HCT116 (cell line): Measurements from ENCODE around the gene EMC1. TPM values are rescaled to one million over a fixed set of nuclear protein-coding genes. Genes with fewer than 3 reads are reported as not detected.

Source experiments
- ATAC-seq: fragments of 200-7000 bp; cut with Tn5 transposase; 2 replicates; pipeline ENCODE4 v1.9.1; 2020; ENCODE audit warnings: mild to moderate bottlenecking, moderate library complexity
- BruUV-seq: library from RNA; stranded (reverse); fragments of 400-500 nt; replicated peaks from 2 replicates; lab custom pipeline; 2021; lab: Mats Ljungman, UMichigan
- CTCF ChIA-PET: fragments of 300-600 bp; sonication (Branson Sonifier 250); formaldehyde crosslinking; loops from one replicate; lab custom pipeline; 2021; ENCODE audit warnings: antibody characterized with exemption; lab: Charles Lee
- POLR2A ChIA-PET: fragments of 300-600, 350-600 bp; sonication (Branson Sonifier 250); formaldehyde crosslinking; loops from one replicate; lab custom pipeline; 2021; ENCODE audit warnings: antibody characterized with exemption; lab: Charles Lee
- RAD21 ChIA-PET, 2 experiments: fragments of 300-600 bp; sonication (Branson Sonifier 250); formaldehyde crosslinking; loops; one replicate each; lab custom pipeline; 2023; ENCODE audit warnings: low total read pairs in 2 of 2; ENCODE audit not compliant: uncharacterized antibody in 2 of 2, unreplicated experiment in 2 of 2, low non-redundant PET in 1 of 2; lab: Charles Lee
- DNase-seq: peaks from one replicate; pipeline ENCODE4 v3.0.0-alpha.2; 2010; ENCODE audit warnings: low read depth, low spot score
- H2AFZ ChIP-seq: fragments of 200-600 bp; shearing (Covaris generic), sonication (generic); 2 replicates; pipeline ENCODE4 v1.6.1; 2017; ENCODE audit warnings: low read depth, mixed run types, mixed read lengths, antibody characterized with exemption, low read length; ENCODE audit not compliant: poor library complexity, severe bottlenecking
- H3K27ac ChIP-seq: 2 replicates; pipeline ENCODE4 v1.5.1; 2012; ENCODE audit warnings: low read depth, low read length
- H3K27me3 ChIP-seq: fragments of 200-600 bp; sonication (generic); 2 replicates; pipeline ENCODE4 v1.6.1; 2016; ENCODE audit warnings: mixed run types, low read length, mixed read lengths; ENCODE audit not compliant: insufficient read depth
- H3K36me3 ChIP-seq, 2 experiments: fragments of 200-500 bp in 1 of 2; fragments of 200-600 bp in 1 of 2; sonication (Bioruptor generic) in 1 of 2; sonication (generic) in 1 of 2; 2 replicates each; pipeline versions ENCODE4 v1.5.1 to v1.6.1; 2014 to 2016; ENCODE audit warnings: low read length in 2 of 2, inconsistent platforms in 1 of 2, mixed read lengths in 1 of 2, mixed run types in 1 of 2; ENCODE audit not compliant: insufficient read depth in 2 of 2, control insufficient read depth in 1 of 2
- H3K4me1 ChIP-seq, 2 experiments: fragments of 200-600 bp in 1 of 2; sonication (generic) in 1 of 2; 2 replicates each; pipeline versions ENCODE4 v1.5.1 to v1.6.1; 2012 to 2017; ENCODE audit warnings: low read length in 2 of 2, inconsistent platforms in 1 of 2, mild to moderate bottlenecking in 1 of 2, mixed read lengths in 1 of 2, mixed run types in 1 of 2, moderate library complexity in 1 of 2; ENCODE audit not compliant: insufficient read depth in 2 of 2, control insufficient read depth in 1 of 2
- H3K4me2 ChIP-seq: fragments of 200-600 bp; sonication (generic); 2 replicates; pipeline ENCODE4 v1.6.1; 2017; ENCODE audit warnings: mixed run types, low read length, mixed read lengths
- H3K4me3 ChIP-seq, 2 experiments: fragments of 200-600 bp in 1 of 2; sonication (generic) in 1 of 2; replicated peaks in 1 of 2; 2 replicates each; pipeline ENCODE4 v1.5.1; 2011 to 2016; ENCODE audit warnings: low read length in 2 of 2, control low read depth in 1 of 2, low read depth in 1 of 2, mild to moderate bottlenecking in 1 of 2, mixed read lengths in 1 of 2, mixed run types in 1 of 2
- H3K79me2 ChIP-seq: fragments of 200-600 bp; sonication (generic); 2 replicates; pipeline ENCODE4 v1.6.1; 2017; ENCODE audit warnings: mild to moderate bottlenecking, mixed run types, low read length, moderate library complexity, mixed read lengths; ENCODE audit not compliant: insufficient read depth
- H3K9ac ChIP-seq: fragments of 200-600 bp; sonication (generic); 2 replicates; pipeline ENCODE4 v1.6.1; 2016; ENCODE audit warnings: low read length, mixed read lengths
- H3K9me2 ChIP-seq: fragments of 200-600 bp; sonication (generic), shearing (Covaris generic); 2 replicates; pipeline ENCODE4 v1.6.1; 2017; ENCODE audit warnings: mixed run types, mild to moderate bottlenecking, moderate library complexity; ENCODE audit not compliant: insufficient read depth
- H3K9me3 ChIP-seq, 2 experiments: fragments of 200-500 bp in 1 of 2; fragments of 200-600 bp in 1 of 2; sonication (Bioruptor generic) in 1 of 2; sonication (generic) in 1 of 2; 2 replicates each; pipeline ENCODE4 v1.6.1; 2014 to 2017; ENCODE audit warnings: low read length in 2 of 2, mixed read lengths in 2 of 2, inconsistent platforms in 1 of 2, low read depth in 1 of 2, mild to moderate bottlenecking in 1 of 2, mixed run types in 1 of 2, moderate library complexity in 1 of 2; ENCODE audit not compliant: control insufficient read depth in 1 of 2, insufficient read depth in 1 of 2
- H4K20me1 ChIP-seq: fragments of 200-600 bp; sonication (generic), shearing (Covaris generic); 2 replicates; pipeline ENCODE4 v1.6.1; 2017; ENCODE audit warnings: mixed run types, mild to moderate bottlenecking, moderate library complexity; ENCODE audit not compliant: insufficient read depth
- CBX3 ChIP-seq: IDR thresholded peaks from 2 replicates; pipeline ENCODE4 v1.6.1; 2012; ENCODE audit warnings: low read depth
- CEBPB ChIP-seq: IDR thresholded peaks from 2 replicates; pipeline ENCODE4 v1.6.1; 2012; ENCODE audit warnings: low read depth
- CTCF ChIP-seq, 3 experiments: fragments of 200-600 bp in 1 of 3; sonication (generic) in 1 of 3; IDR thresholded peaks in 2 of 3; conservative IDR thresholded peaks in 1 of 3; 2 replicates each; pipeline ENCODE4 v1.5.1; 2012 to 2017; ENCODE audit warnings: low read depth in 2 of 3, low read length in 2 of 3, antibody characterized with exemption in 1 of 3, borderline replicate concordance in 1 of 3, control low read depth in 1 of 3, mild to moderate bottlenecking in 1 of 3, mixed read lengths in 1 of 3, mixed run types in 1 of 3, moderate library complexity in 1 of 3; ENCODE audit not compliant: insufficient read depth in 1 of 3
- EGR1 ChIP-seq: IDR thresholded peaks from 2 replicates; pipeline ENCODE4 v1.6.1; 2012; ENCODE audit warnings: low read depth
- ELF1 ChIP-seq: IDR thresholded peaks from 2 replicates; pipeline ENCODE4 v1.6.1; 2012; ENCODE audit warnings: low read depth, borderline replicate concordance
- EZH2 ChIP-seq: fragments of 200-600 bp; sonication (generic); IDR thresholded peaks from 2 replicates; pipeline ENCODE4 v1.6.1; 2017; ENCODE audit warnings: antibody characterized with exemption, mixed run types
- FOSL1 ChIP-seq: IDR thresholded peaks from 2 replicates; pipeline ENCODE4 v1.6.1; 2012; ENCODE audit warnings: low read depth
- JUND ChIP-seq: IDR thresholded peaks from 2 replicates; pipeline ENCODE4 v1.6.1; 2012
- POLR2A ChIP-seq: IDR thresholded peaks from 2 replicates; pipeline ENCODE4 v1.7.0; 2011; ENCODE audit warnings: borderline replicate concordance; ENCODE audit not compliant: insufficient read depth, insufficient read length; ENCODE audit errors: extremely low read depth
- POLR2AphosphoS5 ChIP-seq: IDR thresholded peaks from 2 replicates; pipeline ENCODE4 v1.6.1; 2011; ENCODE audit warnings: mild to moderate bottlenecking, low read depth, low read length, moderate library complexity
- RAD21 ChIP-seq: IDR thresholded peaks from 2 replicates; pipeline ENCODE4 v1.6.1; 2012; ENCODE audit warnings: low read depth, mild to moderate bottlenecking
- SIN3A ChIP-seq: IDR thresholded peaks from 2 replicates; pipeline ENCODE4 v1.6.1; 2012; ENCODE audit warnings: low read depth
- SP1 ChIP-seq: IDR thresholded peaks from 2 replicates; pipeline ENCODE4 v1.6.1; 2012; ENCODE audit warnings: low read depth
- SRF ChIP-seq: IDR thresholded peaks from 2 replicates; pipeline ENCODE4 v1.6.1; 2012; ENCODE audit warnings: low read depth
- TCF7L2 ChIP-seq: IDR thresholded peaks from 2 replicates; pipeline ENCODE4 v1.7.0; 2011; ENCODE audit warnings: borderline replicate concordance, inconsistent platforms; ENCODE audit not compliant: insufficient read depth, insufficient read length; ENCODE audit errors: extremely low read depth
- YY1 ChIP-seq: IDR thresholded peaks from 2 replicates; pipeline ENCODE4 v1.6.1; 2011; ENCODE audit warnings: low read length, low read depth, moderate library complexity, mild to moderate bottlenecking; ENCODE audit not compliant: insufficient replicate concordance; ENCODE audit errors: extremely low read depth
- ZNF274 ChIP-seq: fragments of 200-500 bp; sonication (Bioruptor generic); IDR thresholded peaks from 2 replicates; pipeline ENCODE4 v1.6.1; 2014; ENCODE audit warnings: mild to moderate bottlenecking, low read depth, low read length, inconsistent platforms
- intact Hi-C: fragments of 100-400 bp; cut with micrococcal nuclease; formaldehyde crosslinking; loops from 2 replicates; pipeline ENCODE4 v1.10.0; 2022
- total RNA-seq: library from RNA; stranded (reverse); gene quantifications from one replicate; pipeline ENCODE4 v1.2.1, GENCODE V29; 2021; ENCODE audit not compliant: unreplicated experiment
- TF ChIP-seq, protein P1 (sequence below): IDR thresholded peaks from 2 replicates; pipeline ENCODE4 v1.6.1; 2012
- TF ChIP-seq, protein P2 (sequence below): IDR thresholded peaks from 2 replicates; pipeline ENCODE4 v1.6.1; 2012; ENCODE audit warnings: low read depth

EMC1 gene
- total RNA-seq, 1 experiment from 2014 or later = 66.6 TPM

DNA sequence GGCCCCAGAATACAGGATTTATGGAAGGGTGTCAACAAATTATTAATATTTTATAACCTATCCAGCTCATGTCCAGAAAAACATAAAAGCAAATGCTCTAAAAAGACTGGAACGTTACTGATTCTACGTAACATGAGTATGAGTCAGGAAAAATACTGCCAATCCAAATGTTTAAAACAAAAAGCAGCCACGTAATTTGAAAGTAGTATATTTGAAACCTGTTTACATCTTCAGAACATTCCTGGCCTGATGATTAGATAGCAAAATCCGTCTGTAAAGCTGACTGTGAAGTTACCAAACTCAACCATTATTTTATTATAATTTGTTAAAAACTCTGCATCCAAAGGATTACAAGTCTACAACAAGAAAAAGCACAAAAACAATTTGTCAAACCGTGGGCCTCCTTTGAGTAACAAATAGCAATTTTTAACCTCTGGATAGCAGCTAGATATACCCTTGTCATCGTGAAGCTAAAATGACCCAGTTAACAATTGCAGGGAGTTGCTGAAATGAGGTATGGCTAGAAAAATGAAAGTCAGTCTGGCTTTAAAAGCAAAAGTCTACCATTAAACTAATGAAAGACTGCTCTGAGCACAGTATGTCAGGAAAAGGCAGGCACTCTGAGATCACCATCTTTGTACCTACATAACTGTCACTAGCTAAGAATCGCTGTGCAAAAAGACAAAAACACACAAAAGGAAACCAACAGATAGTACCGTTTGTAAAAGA lies 42.5 kb downstream of the EMC1 start (continued):
- TF ChIP-seq TCF7L2 (no peak), ZNF274 (no peak), RAD21 (no peak), FOSL1 (no peak)

- H3K9ac ChIP-seq = no peak overlapping the region
- TF ChIP-seq ELF1 (no peak), SRF (no peak), SIN3A (no peak), JUND (no peak), SP1 (no peak), TCF7L2 (no peak), FOSL1 (no peak), CEBPB (no peak), CTCF (IDR thresholded peaks at IDR 0.05 in 2 of 3, conservative IDR thresholded peaks at IDR 0.05 in 1 of 3; ENCODE audit: borderline replicate concordance in 1 of 3, insufficient read depth in 1 of 3, low read depth in 2 of 3, low read length in 2 of 3) (no peak), POLR2AphosphoS5 (no peak), ZNF274 (no peak), EZH2 (no peak), CBX3 (no peak), YY1 (no peak), EGR1 (no peak), POLR2A (no peak), RAD21 (no peak)
- TF ChIP-seq, protein P1, sequence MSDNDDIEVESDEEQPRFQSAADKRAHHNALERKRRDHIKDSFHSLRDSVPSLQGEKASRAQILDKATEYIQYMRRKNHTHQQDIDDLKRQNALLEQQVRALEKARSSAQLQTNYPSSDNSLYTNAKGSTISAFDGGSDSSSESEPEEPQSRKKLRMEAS = no peak
- TF ChIP-seq, protein P2, sequence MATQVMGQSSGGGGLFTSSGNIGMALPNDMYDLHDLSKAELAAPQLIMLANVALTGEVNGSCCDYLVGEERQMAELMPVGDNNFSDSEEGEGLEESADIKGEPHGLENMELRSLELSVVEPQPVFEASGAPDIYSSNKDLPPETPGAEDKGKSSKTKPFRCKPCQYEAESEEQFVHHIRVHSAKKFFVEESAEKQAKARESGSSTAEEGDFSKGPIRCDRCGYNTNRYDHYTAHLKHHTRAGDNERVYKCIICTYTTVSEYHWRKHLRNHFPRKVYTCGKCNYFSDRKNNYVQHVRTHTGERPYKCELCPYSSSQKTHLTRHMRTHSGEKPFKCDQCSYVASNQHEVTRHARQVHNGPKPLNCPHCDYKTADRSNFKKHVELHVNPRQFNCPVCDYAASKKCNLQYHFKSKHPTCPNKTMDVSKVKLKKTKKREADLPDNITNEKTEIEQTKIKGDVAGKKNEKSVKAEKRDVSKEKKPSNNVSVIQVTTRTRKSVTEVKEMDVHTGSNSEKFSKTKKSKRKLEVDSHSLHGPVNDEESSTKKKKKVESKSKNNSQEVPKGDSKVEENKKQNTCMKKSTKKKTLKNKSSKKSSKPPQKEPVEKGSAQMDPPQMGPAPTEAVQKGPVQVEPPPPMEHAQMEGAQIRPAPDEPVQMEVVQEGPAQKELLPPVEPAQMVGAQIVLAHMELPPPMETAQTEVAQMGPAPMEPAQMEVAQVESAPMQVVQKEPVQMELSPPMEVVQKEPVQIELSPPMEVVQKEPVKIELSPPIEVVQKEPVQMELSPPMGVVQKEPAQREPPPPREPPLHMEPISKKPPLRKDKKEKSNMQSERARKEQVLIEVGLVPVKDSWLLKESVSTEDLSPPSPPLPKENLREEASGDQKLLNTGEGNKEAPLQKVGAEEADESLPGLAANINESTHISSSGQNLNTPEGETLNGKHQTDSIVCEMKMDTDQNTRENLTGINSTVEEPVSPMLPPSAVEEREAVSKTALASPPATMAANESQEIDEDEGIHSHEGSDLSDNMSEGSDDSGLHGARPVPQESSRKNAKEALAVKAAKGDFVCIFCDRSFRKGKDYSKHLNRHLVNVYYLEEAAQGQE = no peak
- peaks cover 98% of the 10 kb centered on the region for H3K79me2 ChIP-seq
- no peak overlapping the region for H3K4me3 ChIP-seq
- ATAC-seq (no peak), DNase-seq (no peak)
- POLR2A ChIA-PET = no interaction called here
- no peaks in the 10 kb centered on the region for H3K9me3 ChIP-seq
- peaks cover 10 to 32% of the 10 kb centered on the region in 2 experiments for H3K4me1 ChIP-seq
- H3K27me3 ChIP-seq = no peaks in the 10 kb centered on the region
- no peak overlapping the region for H3K4me2 ChIP-seq
- no peaks in the 10 kb centered on the region for H3K9me2 ChIP-seq
- H3K27ac ChIP-seq = no peak overlapping the region
- CTCF ChIA-PET = no interaction called here
- no peaks in the 10 kb centered on the region; the same call in 1 of the 2 replicates for H4K20me1 ChIP-seq
- H3K36me3 ChIP-seq = peaks cover 0 to under 1% of the 10 kb centered on the region in 2 experiments; a peak in 1 of 4 replicates
- RAD21 ChIA-PET = no interaction called here
- BruUV-seq = no TSS peak
- intact Hi-C loops = no loop called here
- no peak overlapping the region for H2AFZ ChIP-seq
Observed at GRCh38 chr1:19206947-19207346, 44.4 kb downstream of the EMC1 start.
